Stimulated activated naive CD8-positive, alpha-beta T cell treated with anti-CD3 and anti-CD28 coated beads, Interleukin-15, Interleukin-2, amounts not matched to agents 100 ng/mL and 50 ng/mL, for 24 hours (primary cell): ENCODE measurements around the gene CSTB.
A peak's percentile ranks its signal among the peaks of the same experiment; 100 is the strongest.

ENCODE experiments used
- H3K27ac Mint-ChIP-seq: one replicate; pipeline ENCODE4 v1.8.0; 2021; ENCODE audit warnings: mild to moderate bottlenecking, mixed read lengths
- H3K27me3 Mint-ChIP-seq: one replicate; pipeline ENCODE4 v1.8.0; 2021; ENCODE audit warnings: mixed read lengths
- H3K36me3 Mint-ChIP-seq: one replicate; pipeline ENCODE4 v1.8.0; 2021; ENCODE audit warnings: low read depth, mixed read lengths
- H3K4me1 Mint-ChIP-seq: one replicate; pipeline ENCODE4 v1.8.0; 2021; ENCODE audit warnings: low read depth, mixed read lengths
- H3K4me3 Mint-ChIP-seq: one replicate; pipeline ENCODE4 v1.8.0; 2021; ENCODE audit warnings: mild to moderate bottlenecking, mixed read lengths
- H3K9me3 Mint-ChIP-seq: one replicate; pipeline ENCODE4 v1.8.0; 2021; ENCODE audit warnings: mixed read lengths

The CSTB gene

GRCh38 chr21:43758811-43759210 lies 17.3 kb downstream of the CSTB start:
- H3K27me3 Mint-ChIP-seq: no peaks in the 10 kb centered on the region
- H3K4me1 Mint-ChIP-seq: no peaks in the 10 kb centered on the region
- H3K27ac Mint-ChIP-seq: no peak overlapping the region
- H3K36me3 Mint-ChIP-seq: peaks cover 30% of the 10 kb centered on the region
- H3K4me3 Mint-ChIP-seq: no peak overlapping the region
- no peaks in the 10 kb centered on the region for H3K9me3 Mint-ChIP-seq

DNA sequence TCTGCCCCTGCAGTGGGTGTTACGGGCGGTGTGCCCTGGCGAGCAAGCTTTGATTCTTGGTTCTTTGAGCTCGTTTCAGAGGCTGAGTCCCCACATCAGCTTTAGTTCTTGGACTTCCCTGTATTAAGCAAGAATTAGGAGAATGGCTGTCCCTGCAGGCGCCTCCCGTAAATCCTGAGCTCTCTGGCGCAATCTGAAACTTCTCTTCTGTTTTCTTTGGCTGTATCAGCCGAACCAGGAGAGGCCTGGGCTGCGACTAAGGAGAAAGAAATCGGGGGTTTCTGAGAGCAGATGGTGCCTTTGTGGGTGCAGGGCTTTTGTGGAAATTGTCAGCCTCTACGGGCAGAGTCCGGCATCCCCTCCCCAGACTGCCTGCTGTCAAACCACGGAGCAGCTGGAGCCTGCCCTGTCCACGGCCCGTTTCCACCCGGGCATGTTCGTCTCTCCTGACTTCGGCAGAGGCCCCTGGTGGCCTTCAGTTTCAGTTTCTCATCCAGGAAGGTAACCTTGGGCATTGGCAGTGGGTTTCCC lies 17.9 kb downstream of the CSTB start:
- Mint-ChIP-seq H3K36me3 (peaks cover 34% of the 10 kb centered on the region), H3K4me1 (no peaks in the 10 kb centered on the region), H3K27ac (no peak overlapping the region), H3K27me3 (no peaks in the 10 kb centered on the region), H3K9me3 (no peaks in the 10 kb centered on the region), H3K4me3 (no peak overlapping the region)

- H3K4me1 Mint-ChIP-seq: no peaks in the 10 kb centered on the region
- no peak overlapping the region for H3K4me3 Mint-ChIP-seq
- no peaks in the 10 kb centered on the region for H3K9me3 Mint-ChIP-seq
- no peaks in the 10 kb centered on the region for H3K27me3 Mint-ChIP-seq
- H3K36me3 Mint-ChIP-seq: peaks cover 34% of the 10 kb centered on the region
- H3K27ac Mint-ChIP-seq: no peak overlapping the region
Observed at GRCh38 chr21:43757601-43758000, 18.5 kb downstream of the CSTB start.

- peak overlapping the region; percentile 31 for H3K27ac Mint-ChIP-seq
- no peak overlapping the region for H3K4me3 Mint-ChIP-seq
- H3K9me3 Mint-ChIP-seq: no peaks in the 10 kb centered on the region
- peaks cover 34% of the 10 kb centered on the region for H3K36me3 Mint-ChIP-seq
- no peaks in the 10 kb centered on the region for H3K4me1 Mint-ChIP-seq
- no peaks in the 10 kb centered on the region for H3K27me3 Mint-ChIP-seq
Observed at GRCh38 chr21:43755820-43756594, 20.1 kb downstream of the CSTB start.

- Mint-ChIP-seq H3K9me3 (no peaks in the 10 kb centered on the region), H3K36me3 (peaks cover 35% of the 10 kb centered on the region), H3K4me3 (no peak overlapping the region), H3K27ac (no peak overlapping the region), H3K27me3 (no peaks in the 10 kb centered on the region), H3K4me1 (no peaks in the 10 kb centered on the region)
Observed at GRCh38 chr21:43754948-43755781, 20.9 kb downstream of the CSTB start.

GRCh38 chr21:43753439-43753799 lies 22.7 kb downstream of the CSTB start:
- H3K9me3 Mint-ChIP-seq: no peaks in the 10 kb centered on the region
- peaks cover 29% of the 10 kb centered on the region for H3K36me3 Mint-ChIP-seq
- no peaks in the 10 kb centered on the region for H3K27me3 Mint-ChIP-seq
- no peak overlapping the region for H3K4me3 Mint-ChIP-seq
- no peak overlapping the region for H3K27ac Mint-ChIP-seq
- H3K4me1 Mint-ChIP-seq: no peaks in the 10 kb centered on the region

DNA sequence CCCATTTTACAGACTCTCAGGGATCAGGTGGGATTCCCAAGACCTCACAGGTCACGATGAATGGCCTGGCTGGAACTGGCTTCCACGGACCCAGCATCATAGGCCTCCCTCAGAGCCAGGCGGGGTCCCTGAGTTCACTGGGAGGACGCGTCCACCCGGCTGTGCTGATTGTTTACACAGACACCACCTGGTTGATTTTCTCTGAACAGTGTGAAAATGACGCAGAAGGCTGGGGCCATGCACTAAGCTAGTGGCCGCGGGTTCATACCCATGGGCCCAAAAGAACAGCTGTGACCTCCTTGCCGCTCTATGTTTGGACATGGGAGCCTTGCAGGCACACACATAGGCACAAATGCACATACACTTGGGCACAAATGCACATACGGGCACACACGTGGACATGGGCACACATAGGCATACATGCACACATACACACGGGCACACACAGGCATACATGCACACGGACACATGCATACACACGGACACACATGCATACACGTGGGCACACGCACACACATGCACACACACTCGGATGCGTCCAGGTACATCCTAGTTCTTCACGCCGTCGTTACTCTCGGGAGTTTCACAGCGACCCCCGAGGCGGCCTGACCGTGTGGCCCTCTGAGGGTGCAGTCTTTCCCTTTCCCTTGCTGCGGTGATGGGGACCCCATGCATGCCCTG lies 23.2 kb downstream of the CSTB start:
- Mint-ChIP-seq H3K27me3 (no peaks in the 10 kb centered on the region), H3K9me3 (no peaks in the 10 kb centered on the region), H3K27ac (no peak overlapping the region), H3K4me3 (no peak overlapping the region), H3K36me3 (peaks cover 29% of the 10 kb centered on the region), H3K4me1 (no peaks in the 10 kb centered on the region)

GRCh38 chr21:43751955-43752591 lies 24.0 kb downstream of the CSTB start:
- Mint-ChIP-seq H3K36me3 (peaks cover 37% of the 10 kb centered on the region), H3K4me3 (no peak overlapping the region), H3K9me3 (no peaks in the 10 kb centered on the region), H3K27ac (no peak overlapping the region), H3K27me3 (no peaks in the 10 kb centered on the region), H3K4me1 (no peaks in the 10 kb centered on the region)

- no peaks in the 10 kb centered on the region for H3K9me3 Mint-ChIP-seq
- H3K36me3 Mint-ChIP-seq: peaks cover 39% of the 10 kb centered on the region
- H3K27ac Mint-ChIP-seq: peak overlapping the region; percentile 68
- H3K4me1 Mint-ChIP-seq: no peaks in the 10 kb centered on the region
- no peaks in the 10 kb centered on the region for H3K27me3 Mint-ChIP-seq
- no peak overlapping the region for H3K4me3 Mint-ChIP-seq
Observed at GRCh38 chr21:43750339-43751033, 25.6 kb downstream of the CSTB start.

GRCh38 chr21:43749651-43750262 lies 26.4 kb downstream of the CSTB start:
- H3K4me1 Mint-ChIP-seq: no peaks in the 10 kb centered on the region
- H3K9me3 Mint-ChIP-seq: no peaks in the 10 kb centered on the region
- H3K27me3 Mint-ChIP-seq: no peaks in the 10 kb centered on the region
- no peak overlapping the region for H3K4me3 Mint-ChIP-seq
- no peak overlapping the region for H3K27ac Mint-ChIP-seq
- peaks cover 43% of the 10 kb centered on the region for H3K36me3 Mint-ChIP-seq

DNA sequence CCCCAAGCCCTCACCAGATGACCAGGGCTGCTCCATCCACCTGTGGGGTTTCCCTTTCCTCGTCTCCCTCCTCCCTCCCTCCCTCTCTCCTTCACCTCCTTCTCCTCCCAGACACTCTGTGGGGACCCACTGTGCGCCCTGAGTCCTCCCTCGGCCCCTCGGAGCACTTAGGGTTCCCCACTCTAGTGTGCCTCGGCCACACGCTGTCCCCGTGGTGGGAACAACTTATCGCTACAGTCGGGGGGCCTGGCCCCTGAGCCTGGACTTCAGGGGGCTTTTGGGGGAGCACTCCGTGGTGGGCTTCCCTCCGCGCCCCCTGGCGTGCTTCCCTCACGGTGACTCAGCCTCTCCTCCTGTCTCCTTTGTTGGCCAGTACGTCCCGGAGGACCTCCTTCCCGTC lies 27.5 kb downstream of the CSTB start:
- H3K9me3 Mint-ChIP-seq: no peaks in the 10 kb centered on the region
- no peak overlapping the region for H3K27ac Mint-ChIP-seq
- H3K36me3 Mint-ChIP-seq: peaks cover 37% of the 10 kb centered on the region
- no peaks in the 10 kb centered on the region for H3K4me1 Mint-ChIP-seq
- no peaks in the 10 kb centered on the region for H3K27me3 Mint-ChIP-seq
- H3K4me3 Mint-ChIP-seq: no peak overlapping the region

DNA sequence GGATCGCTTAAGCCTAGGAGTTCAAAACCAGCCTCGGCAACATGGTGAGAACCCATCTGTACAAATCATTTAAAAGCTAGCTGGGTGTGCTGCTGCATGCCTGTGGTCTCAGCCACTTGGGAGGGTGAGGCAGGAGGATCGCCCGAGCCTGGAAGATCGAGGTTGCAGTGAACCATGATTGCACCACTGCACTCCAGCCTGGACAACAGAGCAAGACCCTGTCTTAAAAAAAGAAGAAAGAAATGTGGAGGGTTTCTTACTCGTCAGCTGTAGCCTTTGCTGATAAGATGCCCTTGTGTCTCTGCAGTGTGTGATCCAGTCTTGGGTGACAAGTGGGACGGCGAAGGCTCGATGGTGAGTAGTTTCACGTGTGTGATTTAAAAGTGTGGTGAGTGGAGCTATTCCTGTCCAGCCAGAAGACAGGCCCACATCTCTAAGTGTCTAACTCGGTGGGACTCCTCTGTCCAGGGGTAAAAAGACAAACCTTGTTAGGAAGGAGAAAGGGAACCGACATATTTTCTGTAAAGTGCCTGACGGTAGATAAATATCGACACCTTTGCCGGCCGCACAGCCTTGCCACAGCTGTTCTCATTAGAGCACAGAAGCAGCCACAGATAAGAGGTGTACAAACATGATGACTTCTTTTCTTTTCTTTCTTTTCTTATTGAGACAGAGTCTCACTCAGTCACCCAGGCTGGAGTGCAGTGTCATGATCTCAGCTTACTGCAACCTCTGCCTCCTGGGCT lies 30.2 kb downstream of the CSTB start:
- Mint-ChIP-seq H3K4me1 (no peaks in the 10 kb centered on the region), H3K4me3 (no peak overlapping the region), H3K9me3 (no peaks in the 10 kb centered on the region), H3K27me3 (no peaks in the 10 kb centered on the region), H3K27ac (peak overlapping the region; percentile 4), H3K36me3 (peaks cover 36% of the 10 kb centered on the region)

- peaks cover 30% of the 10 kb centered on the region for H3K36me3 Mint-ChIP-seq
- H3K27ac Mint-ChIP-seq: no peak overlapping the region
- H3K9me3 Mint-ChIP-seq: no peaks in the 10 kb centered on the region
- H3K27me3 Mint-ChIP-seq: no peaks in the 10 kb centered on the region
- no peak overlapping the region for H3K4me3 Mint-ChIP-seq
- H3K4me1 Mint-ChIP-seq: no peaks in the 10 kb centered on the region
Observed at GRCh38 chr21:43744725-43745124, 31.4 kb downstream of the CSTB start.
